OCI-LY1 (cell line): ENCODE data around the gene GGT1.

Source experiments
- CTCF ChIP-seq: fragments of 200-600 bp; sonication (generic), shearing (Covaris generic); IDR thresholded peaks from 2 replicates; pipeline ENCODE4 v1.5.1; 2017; ENCODE audit warnings: mild to moderate bottlenecking, antibody characterized with exemption, low read length, moderate library complexity, mixed read lengths
- EZH2 ChIP-seq: fragments of 200-600 bp; sonication (generic), shearing (Covaris generic); IDR thresholded peaks from 2 replicates; pipeline ENCODE4 v1.8.0; 2017; ENCODE audit warnings: borderline replicate concordance, mixed run types, mild to moderate bottlenecking, antibody characterized with exemption, low read length, moderate library complexity, mixed read lengths

- TF ChIP-seq CTCF, result no peak
- TF ChIP-seq EZH2, result no peak
These were observed 11.6 kb upstream of the GGT1 start for GRCh38 chr22:24591286-24591830.
